Prostate gland (tissue), 2 donors: ENCODE data around the gene HOXA13. TPM values are rescaled to one million over a fixed set of nuclear protein-coding genes. Genes with fewer than 3 reads are reported as not detected.

Experiments
- DNase-seq: peaks from one replicate; pipeline ENCODE4 v3.0.0-alpha.2; 2019; ENCODE audit warnings: low spot score
- H3K27ac ChIP-seq, 2 donors: fragments of 200-600 bp; sonication (generic); 2 replicates each; pipeline ENCODE4 v1.5.1; 2017 to 2019
- H3K27me3 ChIP-seq: fragments of 200-600 bp; sonication (generic); replicated peaks from 2 replicates; pipeline ENCODE4 v1.5.1; 2019; ENCODE audit not compliant: insufficient read depth
- H3K36me3 ChIP-seq, 2 donors: fragments of 200-600 bp; sonication (generic); 1 replicate in 1 of 2; 2 replicates in 1 of 2; pipeline versions ENCODE4 v1.5.1 to v1.8.1; 2017 to 2019
- H3K4me1 ChIP-seq: fragments of 200-600 bp; sonication (generic); replicated peaks from 2 replicates; pipeline ENCODE4 v1.5.1; 2019
- H3K4me3 ChIP-seq, 2 donors: fragments of 200-600 bp; sonication (generic); 2 replicates each; pipeline ENCODE4 v1.5.1; 2017 to 2019
- H3K9me3 ChIP-seq: fragments of 200-600 bp; sonication (generic); 2 replicates; pipeline ENCODE4 v1.5.1; 2017
- CTCF ChIP-seq, 4 experiments: fragments of 200-600 bp in 2 of 4; fragments of 450-650 bp in 2 of 4; sonication (generic) in 2 of 4; IDR thresholded peaks; 1 replicate in 3 of 4; 2 replicates in 1 of 4; pipeline ENCODE4 v1.5.1; 2016 to 2019; ENCODE audit warnings: antibody characterized with exemption in 4 of 4, mild to moderate bottlenecking in 2 of 4, moderate library complexity in 2 of 4
- POLR2A ChIP-seq: fragments of 450-650 bp; IDR thresholded peaks from one replicate; pipeline ENCODE4 v1.6.1; 2016; ENCODE audit warnings: antibody characterized with exemption, mild to moderate bottlenecking
- POLR2AphosphoS5 ChIP-seq: sonication (generic); formaldehyde crosslinking; IDR thresholded peaks from one replicate; pipeline ENCODE4 v1.6.1; 2017; ENCODE audit warnings: antibody characterized with exemption
- WGBS: methylation state at CpG from one replicate; pipeline ENCODE4 v1.1.5; 2018; 5-methylcytosine and 5-hydroxymethylcytosine counted together
- intact Hi-C: fragments of 100-400 bp; cut with DNase I; formaldehyde crosslinking; loops from one replicate; pipeline ENCODE4 v1.14.2; 2022
- total RNA-seq, 2 donors: library from RNA; depleted of rRNA; stranded (reverse); fragments of >200 nt; gene quantifications; one replicate each; pipeline ENCODE4 v1.1.0, GENCODE V29; 2016

Gene HOXA13
- total RNA-seq, 2 donors from 2014 or later, result 19.1 to 50.4 TPM

GRCh38 chr7:27243340-27244163 is 43.7 kb upstream of the HOXA13 start:
- H3K4me1 ChIP-seq, result peaks cover 3% of the 10 kb centered on the region
- intact Hi-C loops, result no loop called here
- peak overlapping the region; percentile 38 to 55 for H3K4me3 ChIP-seq
- H3K36me3 ChIP-seq, result no peaks in the 10 kb centered on the region
- H3K9me3 ChIP-seq, result no peaks in the 10 kb centered on the region
- 32% methylated on average over 40 of the region's 43 CpGs for WGBS
- DNase-seq, result no peak
- H3K27me3 ChIP-seq, result no peaks in the 10 kb centered on the region
- peak overlapping the region; percentile 50 to 61 for H3K27ac ChIP-seq
- TF ChIP-seq CTCF (IDR thresholded peaks at IDR 0.05) (no peak), POLR2A (no peak), POLR2AphosphoS5 (no peak)

- Histone ChIP-seq H3K4me3 (peak within 1 kb of the TSS; percentile 38 to 55), H3K27ac (peak within 1 kb of the TSS; percentile 50 to 61), H3K9me3 (no peaks in the 10 kb centered on the region), H3K36me3 (no peaks in the 10 kb centered on the region), H3K27me3 (no peaks in the 10 kb centered on the region), H3K4me1 (peaks cover 3% of the 10 kb centered on the region)
- DNase-seq, result peak; percentile 55
- intact Hi-C loops, result no loop called here
- WGBS, result 3% methylated on average over 48 of the region's 62 CpGs
- TF ChIP-seq CTCF (IDR thresholded peaks at IDR 0.05), result no peak
- TF ChIP-seq POLR2AphosphoS5, result peak; percentile 62
- peak; percentile 72 for TF ChIP-seq POLR2A
Measured at GRCh38 chr7:27242555-27243339, 42.9 kb upstream of the HOXA13 start, which contains the start of gene EVX1. TSS of gene EVX1 (plus strand) at chr7:27242802. CDS start at chr7:27243031, 229 bp downstream.

GRCh38 chr7:27242154-27242553 is 42.3 kb upstream of the HOXA13 start:
- Histone ChIP-seq H3K36me3 (no peaks in the 10 kb centered on the region), H3K27ac (peak overlapping the region in 1 of 2 donors; percentile 61), H3K9me3 (no peaks in the 10 kb centered on the region), H3K4me1 (peaks cover 3% of the 10 kb centered on the region), H3K4me3 (peak overlapping the region; percentile 38 to 55), H3K27me3 (no peaks in the 10 kb centered on the region)
- DNase-seq, result no peak
- no peak for TF ChIP-seq CTCF (IDR thresholded peaks at IDR 0.05)
- no peak for TF ChIP-seq POLR2AphosphoS5
- no peak for TF ChIP-seq POLR2A
- intact Hi-C loops, result no loop called here
- 5% methylated on average over 14 of the region's 14 CpGs for WGBS

GRCh38 chr7:27241189-27242056 is 41.5 kb upstream of the HOXA13 start:
- peaks cover 3% of the 10 kb centered on the region for H3K4me1 ChIP-seq
- no peaks in the 10 kb centered on the region for H3K27me3 ChIP-seq

More at GRCh38 chr7:27241189-27242056, 41.5 kb upstream of the HOXA13 start:
- TF ChIP-seq POLR2AphosphoS5, result no peak
- TF ChIP-seq CTCF (IDR thresholded peaks at IDR 0.05), result no peak
- TF ChIP-seq POLR2A, result no peak
- intact Hi-C loops, result no loop called here
- Histone ChIP-seq H3K27ac (no peak overlapping the region), H3K36me3 (no peaks in the 10 kb centered on the region), H3K4me3 (no peak overlapping the region), H3K9me3 (no peaks in the 10 kb centered on the region)
- no peak for DNase-seq
- 77% methylated on average over 17 of the region's 17 CpGs for WGBS
